Measurements from ENCODE around the gene LMF1. TPM values are rescaled to one million over a fixed set of nuclear protein-coding genes. Genes with fewer than 3 reads are reported as not detected.

The LMF1 gene
- total RNA-seq, 3 donors from 2014 or later: 14.1 to 26.4 (median 21.4) TPM

DNA sequence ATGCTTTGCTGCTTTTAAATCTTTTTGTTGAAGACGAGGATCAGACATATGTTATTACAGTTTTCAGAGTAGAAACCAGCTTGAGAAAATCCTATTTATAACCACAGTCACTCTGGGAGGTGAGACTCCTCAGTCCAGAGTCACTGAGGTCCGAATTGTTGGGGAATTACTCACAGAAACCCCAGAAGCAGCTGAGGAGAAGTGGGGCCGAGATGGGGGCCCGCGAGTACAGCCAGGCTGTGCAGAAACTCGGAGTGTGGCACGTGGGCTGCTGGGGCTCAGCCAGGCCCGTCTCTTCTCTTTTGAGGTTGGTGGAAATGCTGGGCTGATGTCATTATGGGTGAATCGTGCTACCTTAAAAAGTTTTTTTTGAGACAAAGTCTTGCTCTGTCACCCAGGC, 155.8 kb downstream of the LMF1 start:
- Histone ChIP-seq H3K4me1 (no peaks in the 10 kb centered on the region), H3K36me3 (no peaks in the 10 kb centered on the region), H3K4me3 (no peak overlapping the region), H3K27ac (no peak overlapping the region), H3K9me3 (peaks cover 0 to 4% of the 10 kb centered on the region in 2 donors), H3K27me3 (peaks cover 0 to 68% of the 10 kb centered on the region in 2 donors)
- no peak for DNase-seq (ENCODE audit: low spot score in 2 of 2)
- no peak for TF ChIP-seq POLR2A (IDR thresholded peaks at IDR 0.05)
- no peak for TF ChIP-seq POLR2AphosphoS5 (IDR thresholded peaks at IDR 0.05)
- TF ChIP-seq, protein P1, sequence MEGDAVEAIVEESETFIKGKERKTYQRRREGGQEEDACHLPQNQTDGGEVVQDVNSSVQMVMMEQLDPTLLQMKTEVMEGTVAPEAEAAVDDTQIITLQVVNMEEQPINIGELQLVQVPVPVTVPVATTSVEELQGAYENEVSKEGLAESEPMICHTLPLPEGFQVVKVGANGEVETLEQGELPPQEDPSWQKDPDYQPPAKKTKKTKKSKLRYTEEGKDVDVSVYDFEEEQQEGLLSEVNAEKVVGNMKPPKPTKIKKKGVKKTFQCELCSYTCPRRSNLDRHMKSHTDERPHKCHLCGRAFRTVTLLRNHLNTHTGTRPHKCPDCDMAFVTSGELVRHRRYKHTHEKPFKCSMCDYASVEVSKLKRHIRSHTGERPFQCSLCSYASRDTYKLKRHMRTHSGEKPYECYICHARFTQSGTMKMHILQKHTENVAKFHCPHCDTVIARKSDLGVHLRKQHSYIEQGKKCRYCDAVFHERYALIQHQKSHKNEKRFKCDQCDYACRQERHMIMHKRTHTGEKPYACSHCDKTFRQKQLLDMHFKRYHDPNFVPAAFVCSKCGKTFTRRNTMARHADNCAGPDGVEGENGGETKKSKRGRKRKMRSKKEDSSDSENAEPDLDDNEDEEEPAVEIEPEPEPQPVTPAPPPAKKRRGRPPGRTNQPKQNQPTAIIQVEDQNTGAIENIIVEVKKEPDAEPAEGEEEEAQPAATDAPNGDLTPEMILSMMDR (IDR thresholded peaks at IDR 0.05): no peak
- intact Hi-C loops (cut with DNase I; ENCODE audit: low total_unique reads): loop anchor here (5.0 kb wide), 1 partner anchor 242 kb away; no protein-coding TSS in a partner anchor

DNA sequence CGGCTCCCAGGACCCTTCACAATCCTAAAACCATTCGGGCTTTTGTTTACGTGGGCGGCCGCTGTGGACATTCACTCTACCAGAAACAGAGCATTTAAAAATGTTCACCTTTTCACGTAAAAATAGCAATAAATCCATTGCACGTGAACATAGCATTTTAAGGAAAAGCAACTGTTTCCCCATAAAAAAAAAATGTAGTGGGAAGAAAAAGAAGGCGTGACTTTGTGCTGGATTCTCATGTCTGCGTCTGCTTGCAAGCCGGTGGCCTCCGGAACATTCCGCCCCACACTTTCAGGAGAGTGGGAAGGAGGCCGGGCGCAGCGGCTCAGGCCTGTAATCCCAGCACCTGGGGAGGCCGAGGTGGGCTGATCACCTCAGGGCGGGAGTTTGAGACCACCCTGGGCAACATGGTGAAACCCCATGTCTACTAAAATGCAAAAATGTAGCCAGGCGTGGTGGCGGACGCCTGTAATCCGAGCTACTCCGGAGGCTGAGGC, 156.8 kb downstream of the LMF1 start:
- Histone ChIP-seq H3K36me3 (no peaks in the 10 kb centered on the region), H3K9me3 (peaks cover 0 to 4% of the 10 kb centered on the region in 2 donors), H3K4me1 (no peaks in the 10 kb centered on the region), H3K4me3 (peak overlapping the region in 2 of 3 donors; percentile 39 to 58), H3K27me3 (peaks cover 0 to 58% of the 10 kb centered on the region in 2 donors), H3K27ac (no peak overlapping the region)
- no peak for DNase-seq (ENCODE audit: low spot score in 2 of 2)
- intact Hi-C loops (cut with DNase I; ENCODE audit: low total_unique reads): loop anchor here (5.0 kb wide), 1 partner anchor 243 kb away; no protein-coding TSS in a partner anchor
- TF ChIP-seq POLR2A (IDR thresholded peaks at IDR 0.05) (no peak), POLR2AphosphoS5 (IDR thresholded peaks at IDR 0.05) (no peak)
- TF ChIP-seq, protein P1 (IDR thresholded peaks at IDR 0.05): peak in 1 of 3 donors; percentile 36

DNA sequence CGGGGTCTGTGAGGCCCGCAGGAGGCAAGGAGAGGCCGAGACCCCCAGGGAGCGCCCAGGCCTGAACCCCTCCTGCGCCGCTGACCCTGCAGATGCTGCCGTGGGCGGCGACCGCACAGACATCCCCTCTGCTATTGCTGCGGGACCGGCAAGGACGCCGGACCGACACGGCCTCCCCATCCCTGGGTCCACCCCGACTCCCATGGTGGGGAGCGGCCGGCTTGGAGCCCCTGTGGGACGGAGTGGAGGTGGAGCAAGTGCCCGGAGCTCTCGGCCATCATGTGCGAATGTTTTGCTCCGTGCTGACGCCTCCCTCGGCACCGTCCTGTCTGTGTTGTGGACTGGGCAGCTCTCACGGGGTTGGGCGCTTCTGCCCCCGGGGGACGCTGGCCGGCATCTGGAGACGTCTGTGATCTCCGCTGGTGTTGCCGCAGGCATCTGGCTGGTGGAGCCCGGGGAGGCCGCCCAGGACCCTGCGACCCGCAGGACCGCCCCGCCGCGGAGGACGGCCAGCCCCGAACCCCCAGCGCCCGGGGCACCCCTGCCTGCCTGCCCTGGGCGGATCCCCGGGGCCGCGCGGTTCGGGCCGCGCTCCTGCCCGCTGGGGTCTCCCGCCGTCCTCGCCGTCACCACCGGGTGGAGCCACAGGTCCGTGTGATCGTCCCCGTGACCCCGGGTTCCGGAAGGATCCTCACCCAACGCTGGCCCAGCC, 157.4 kb downstream of the LMF1 start:
- Histone ChIP-seq H3K4me3 (peak overlapping the region in 2 of 3 donors; percentile 39 to 58), H3K27ac (no peak overlapping the region)
- DNase-seq (ENCODE audit: low spot score in 2 of 2): no peak

DNA sequence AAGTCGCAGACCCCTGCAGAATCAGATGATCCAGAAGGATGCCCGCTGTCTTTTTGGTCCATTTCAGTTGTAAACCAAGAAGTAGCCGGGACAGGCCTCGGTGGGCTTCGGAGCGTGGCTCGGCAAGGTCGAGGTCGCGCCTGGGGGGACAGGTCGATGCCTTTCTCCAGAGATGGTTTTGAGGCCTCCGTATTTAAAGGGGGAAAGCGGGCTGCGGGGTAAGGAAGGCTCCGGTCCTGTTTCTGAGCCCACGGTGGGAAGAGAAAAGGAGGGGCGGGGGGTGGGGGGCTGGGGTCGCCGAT, 162.7 kb downstream of the LMF1 start:
- intact Hi-C loops (cut with DNase I; ENCODE audit: low total_unique reads): no loop called here
- H3K4me1 ChIP-seq: no peaks in the 10 kb centered on the region
- no peaks in the 10 kb centered on the region for H3K36me3 ChIP-seq
- peaks cover 0 to 4% of the 10 kb centered on the region in 2 donors for H3K9me3 ChIP-seq
- H3K27me3 ChIP-seq: peaks cover 0 to 6% of the 10 kb centered on the region in 2 donors
- no peak for TF ChIP-seq POLR2AphosphoS5 (IDR thresholded peaks at IDR 0.05)
- no peak for TF ChIP-seq POLR2A (IDR thresholded peaks at IDR 0.05)
- TF ChIP-seq, protein P1 (IDR thresholded peaks at IDR 0.05): no peak
- H3K4me3 ChIP-seq: peak overlapping the region; percentile 75 to 94 (median 84)
- DNase-seq (ENCODE audit: low spot score in 2 of 2): no peak
- peak overlapping the region; percentile 95 to 98 for H3K27ac ChIP-seq

More for the DNA sequence above, 157.4 kb downstream of the LMF1 start:
- no peak for TF ChIP-seq POLR2A (IDR thresholded peaks at IDR 0.05)
- TF ChIP-seq, protein P1 (IDR thresholded peaks at IDR 0.05): peak in 1 of 3 donors; percentile 58
- H3K27me3 ChIP-seq: peaks cover 0 to 52% of the 10 kb centered on the region in 2 donors
- intact Hi-C loops (cut with DNase I; ENCODE audit: low total_unique reads): loop anchor here (5.0 kb wide), 1 partner anchor 244 kb away; no protein-coding TSS in a partner anchor
- no peaks in the 10 kb centered on the region for H3K4me1 ChIP-seq
- peaks cover 0 to 4% of the 10 kb centered on the region in 2 donors for H3K9me3 ChIP-seq
- no peaks in the 10 kb centered on the region for H3K36me3 ChIP-seq
